Thymus (tissue), 11 donors: ENCODE results near the gene ADRM1. TPM values are rescaled to one million over a fixed set of nuclear protein-coding genes. Genes with fewer than 3 reads are reported as not detected.
A peak's percentile ranks its signal among the peaks of the same experiment; 100 is the strongest.

ENCODE experiments used
- DNase-seq, 9 donors: peaks; one replicate each; pipeline ENCODE4 v3.0.0-alpha.2; 2013; ENCODE audit warnings: low spot score in 9 of 9, low read depth in 6 of 9, missing footprints in 1 of 9
- H3K27ac ChIP-seq, 2 donors: one replicate each; pipeline ENCODE4 v1.5.1; 2013; ENCODE audit warnings: control low read depth in 1 of 2, low read depth in 1 of 2, low read length in 1 of 2, mild to moderate bottlenecking in 1 of 2, moderate library complexity in 1 of 2
- H3K27me3 ChIP-seq, 2 donors: one replicate each; pipeline ENCODE4 v1.5.1; 2013; ENCODE audit warnings: low read length in 1 of 2; ENCODE audit not compliant: control insufficient read depth in 2 of 2, insufficient read depth in 1 of 2
- H3K36me3 ChIP-seq, 2 donors: one replicate each; pipeline ENCODE4 v1.5.1; 2013; ENCODE audit warnings: low read length in 1 of 2, mild to moderate bottlenecking in 1 of 2, moderate library complexity in 1 of 2; ENCODE audit not compliant: control insufficient read depth in 2 of 2, insufficient read depth in 2 of 2
- H3K4me1 ChIP-seq, 2 donors: one replicate each; pipeline ENCODE4 v1.5.1; 2013; ENCODE audit warnings: low read length in 2 of 2; ENCODE audit not compliant: control insufficient read depth in 2 of 2, insufficient read depth in 2 of 2
- H3K4me3 ChIP-seq, 2 donors: one replicate each; pipeline ENCODE4 v1.5.1; 2013; ENCODE audit warnings: low read length in 2 of 2, control low read depth in 1 of 2, mild to moderate bottlenecking in 1 of 2
- H3K9me3 ChIP-seq, 2 donors: one replicate each; pipeline ENCODE4 v1.5.1; 2013; ENCODE audit warnings: low read length in 1 of 2, mild to moderate bottlenecking in 1 of 2; ENCODE audit not compliant: control insufficient read depth in 2 of 2, insufficient read depth in 1 of 2
- WGBS: extraction: QIAGEN DNeasy Blood & Tissue Kit; methylation state at CpG from one replicate; pipeline ENCODE4 v1.1.7; 2013; 5-methylcytosine and 5-hydroxymethylcytosine counted together
- polyA plus RNA-seq: library from polyadenylated mRNA; stranded (reverse); fragments of 200-250 nt; gene quantifications from one replicate; pipeline ENCODE4 v1.2.3, GENCODE V29; 2013
- total RNA-seq: library from RNA; stranded (reverse); fragments of 120-200 nt; gene quantifications from one replicate; pipeline ENCODE4 v1.2.4, GENCODE V29; 2013
- donor health status: healthy.

Gene ADRM1
- total and polyA plus RNA-seq, 2 donors, result 71.5 to 80.9 TPM

GRCh38 chr20:62316331-62317166 lies 13.8 kb downstream of the ADRM1 start:
- no peak for DNase-seq
- H3K36me3 ChIP-seq, result no peaks in the 10 kb centered on the region
- H3K4me3 ChIP-seq, result no peak overlapping the region
- H3K27me3 ChIP-seq, result no peaks in the 10 kb centered on the region
- WGBS, result 93% methylated on average over 40 of the region's 40 CpGs
- no peaks in the 10 kb centered on the region for H3K4me1 ChIP-seq
- peaks cover 0 to 15% of the 10 kb centered on the region in 2 donors for H3K9me3 ChIP-seq
- H3K27ac ChIP-seq, result no peak overlapping the region

GRCh38 chr20:62317167-62317655 lies 14.4 kb downstream of the ADRM1 start:
- DNase-seq, result no peak
- Histone ChIP-seq H3K9me3 (peaks cover 0 to 15% of the 10 kb centered on the region in 2 donors), H3K27me3 (no peaks in the 10 kb centered on the region), H3K36me3 (no peaks in the 10 kb centered on the region), H3K4me1 (no peaks in the 10 kb centered on the region), H3K4me3 (no peak overlapping the region), H3K27ac (no peak overlapping the region)
- 89% methylated on average over 18 of the region's 18 CpGs for WGBS

GRCh38 chr20:62318400-62319345 lies 15.9 kb downstream of the ADRM1 start:
- Histone ChIP-seq H3K27ac (peak overlapping the region in 1 of 2 donors; percentile 5), H3K27me3 (no peaks in the 10 kb centered on the region), H3K9me3 (peaks cover 0 to 15% of the 10 kb centered on the region in 2 donors), H3K36me3 (no peaks in the 10 kb centered on the region), H3K4me3 (no peak overlapping the region), H3K4me1 (no peaks in the 10 kb centered on the region)
- DNase-seq, result no peak
- 94% methylated on average over 36 of the region's 36 CpGs for WGBS

- WGBS, result 94% methylated on average over 29 of the region's 29 CpGs
- H3K4me3 ChIP-seq, result no peak overlapping the region
- no peaks in the 10 kb centered on the region for H3K27me3 ChIP-seq
- no peaks in the 10 kb centered on the region for H3K36me3 ChIP-seq
- H3K27ac ChIP-seq, result peak overlapping the region in 1 of 2 donors; percentile 42
- peaks cover 0 to 15% of the 10 kb centered on the region in 2 donors for H3K9me3 ChIP-seq
- no peak for DNase-seq
- H3K4me1 ChIP-seq, result no peaks in the 10 kb centered on the region
Measured at GRCh38 chr20:62319346-62319909, 16.6 kb downstream of the ADRM1 start.

GRCh38 chr20:62320581-62321354 lies 18.0 kb downstream of the ADRM1 start:
- no peak overlapping the region for H3K4me3 ChIP-seq
- DNase-seq, result no peak
- no peak overlapping the region for H3K27ac ChIP-seq
- WGBS, result 96% methylated on average over 22 of the region's 22 CpGs
- peaks cover 0 to 15% of the 10 kb centered on the region in 2 donors for H3K9me3 ChIP-seq
- H3K4me1 ChIP-seq, result no peaks in the 10 kb centered on the region
- H3K27me3 ChIP-seq, result no peaks in the 10 kb centered on the region
- no peaks in the 10 kb centered on the region for H3K36me3 ChIP-seq

- Histone ChIP-seq H3K27ac (no peak overlapping the region), H3K36me3 (no peaks in the 10 kb centered on the region)
- DNase-seq, result no peak
Measured at GRCh38 chr20:62321521-62321948, 18.7 kb downstream of the ADRM1 start.

GRCh38 chr20:62321975-62322374 lies 19.2 kb downstream of the ADRM1 start:
- H3K36me3 ChIP-seq, result no peaks in the 10 kb centered on the region
- DNase-seq, result no peak

More at GRCh38 chr20:62321521-62321948, 18.7 kb downstream of the ADRM1 start:
- H3K4me3 ChIP-seq, result no peak overlapping the region
- H3K9me3 ChIP-seq, result peaks cover 0 to 15% of the 10 kb centered on the region in 2 donors
- WGBS, result 96% methylated on average over 7 of the region's 7 CpGs
- H3K27me3 ChIP-seq, result no peaks in the 10 kb centered on the region
- no peaks in the 10 kb centered on the region for H3K4me1 ChIP-seq

GRCh38 chr20:62322492-62323041 lies 19.8 kb downstream of the ADRM1 start:
- Histone ChIP-seq H3K4me1 (no peaks in the 10 kb centered on the region), H3K36me3 (no peaks in the 10 kb centered on the region)
- DNase-seq, result no peak

More at GRCh38 chr20:62321975-62322374, 19.2 kb downstream of the ADRM1 start:
- no peaks in the 10 kb centered on the region for H3K27me3 ChIP-seq
- H3K4me1 ChIP-seq, result no peaks in the 10 kb centered on the region
- H3K4me3 ChIP-seq, result no peak overlapping the region
- WGBS, result over 99% methylated on average over 16 of the region's 16 CpGs
- no peak overlapping the region for H3K27ac ChIP-seq
- H3K9me3 ChIP-seq, result peaks cover 0 to 15% of the 10 kb centered on the region in 2 donors

More at GRCh38 chr20:62322492-62323041, 19.8 kb downstream of the ADRM1 start:
- Histone ChIP-seq H3K9me3 (peaks cover 0 to 9% of the 10 kb centered on the region in 2 donors), H3K27ac (no peak overlapping the region), H3K27me3 (no peaks in the 10 kb centered on the region), H3K4me3 (no peak overlapping the region)
- WGBS, result 97% methylated on average over 16 of the region's 16 CpGs
